ENCODE data around the gene TBC1D3B. TPM values are rescaled to one million over a fixed set of nuclear protein-coding genes. Genes with fewer than 3 reads are reported as not detected.
"Not testable (repeated sequence)": the region's sequence is repeated elsewhere in the genome, so short reads cannot be mapped to it uniquely, and the experiment has no call there.

TBC1D3B gene
- total RNA-seq, 1 donor from 2014 or later, result 8.2 TPM

- H3K36me3 ChIP-seq, result no peaks in the 10 kb centered on the region
- intact Hi-C loops (cut with DNase I), result no loop called here
- no peaks in the 10 kb centered on the region for H3K27me3 ChIP-seq
- H3K4me3 ChIP-seq, result no peak overlapping the region
- DNase-seq (no peak), ATAC-seq (no peak)
- no peak overlapping the region for H3K27ac ChIP-seq
- no peak for TF ChIP-seq CTCF (IDR thresholded peaks at IDR 0.05)
- peaks cover 3% of the 10 kb centered on the region for H3K4me1 ChIP-seq
- H3K9me3 ChIP-seq, result no peaks in the 10 kb centered on the region
Measured at GRCh38 chr17:36205637-36206485, 29.4 kb upstream of the TBC1D3B start.

DNA sequence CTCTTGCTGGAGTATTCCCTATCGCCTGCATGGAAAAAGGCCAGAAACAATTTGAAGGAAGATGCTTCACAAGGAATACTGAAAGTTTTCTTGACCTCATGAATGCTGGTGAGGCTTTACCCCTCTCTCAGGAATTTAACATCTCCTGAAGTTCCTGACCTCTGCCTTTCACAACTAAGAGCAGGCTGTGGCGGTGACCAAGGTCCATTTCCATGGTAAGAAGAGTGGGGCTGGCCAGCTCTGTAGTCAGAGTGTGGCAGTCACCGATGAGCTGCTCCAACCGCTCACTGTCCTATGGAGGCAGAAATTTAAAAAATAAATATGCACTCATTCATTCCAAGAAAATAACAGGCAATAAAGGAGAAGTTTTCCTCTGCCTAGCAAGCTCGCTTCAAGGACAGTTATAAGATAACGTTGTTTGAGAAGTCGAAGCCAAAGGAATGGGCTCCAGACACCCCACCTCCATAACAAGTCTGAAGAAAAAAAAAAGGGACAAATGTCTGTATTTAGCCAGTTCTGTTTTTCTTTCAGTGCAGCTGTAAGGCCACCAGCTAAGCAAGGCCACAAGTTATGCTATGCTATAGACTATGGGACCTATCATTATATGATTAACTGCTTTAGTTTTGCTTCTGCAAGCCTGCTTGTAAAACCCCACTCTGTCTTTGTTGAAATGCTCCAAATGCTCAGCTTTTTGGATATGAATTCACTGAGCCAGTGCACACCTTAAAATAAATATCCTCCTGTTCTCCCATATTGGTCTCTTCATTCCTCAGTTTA is 28.5 kb upstream of the TBC1D3B start:
- no peak overlapping the region for H3K4me3 ChIP-seq
- H3K27ac ChIP-seq, result no peak overlapping the region
- H3K4me1 ChIP-seq, result peaks cover 3% of the 10 kb centered on the region
- H3K36me3 ChIP-seq, result no peaks in the 10 kb centered on the region
- H3K27me3 ChIP-seq, result no peaks in the 10 kb centered on the region
- intact Hi-C loops (cut with DNase I), result no loop called here
- ATAC-seq (no peak), DNase-seq (no peak)
- no peaks in the 10 kb centered on the region for H3K9me3 ChIP-seq
- no peak for TF ChIP-seq CTCF (IDR thresholded peaks at IDR 0.05)

GRCh38 chr17:36203335-36203734 is 26.9 kb upstream of the TBC1D3B start:
- H3K27me3 ChIP-seq, result no peaks in the 10 kb centered on the region
- no peak for DNase-seq
- H3K4me1 ChIP-seq, result peaks cover 3% of the 10 kb centered on the region
- no peak overlapping the region for H3K27ac ChIP-seq
- TF ChIP-seq CTCF (IDR thresholded peaks at IDR 0.05), result no peak
- ATAC-seq, result no peak
- H3K9me3 ChIP-seq, result no peaks in the 10 kb centered on the region
- no peaks in the 10 kb centered on the region for H3K36me3 ChIP-seq
- H3K4me3 ChIP-seq, result no peak overlapping the region
- intact Hi-C loops (cut with DNase I), result no loop called here

DNA sequence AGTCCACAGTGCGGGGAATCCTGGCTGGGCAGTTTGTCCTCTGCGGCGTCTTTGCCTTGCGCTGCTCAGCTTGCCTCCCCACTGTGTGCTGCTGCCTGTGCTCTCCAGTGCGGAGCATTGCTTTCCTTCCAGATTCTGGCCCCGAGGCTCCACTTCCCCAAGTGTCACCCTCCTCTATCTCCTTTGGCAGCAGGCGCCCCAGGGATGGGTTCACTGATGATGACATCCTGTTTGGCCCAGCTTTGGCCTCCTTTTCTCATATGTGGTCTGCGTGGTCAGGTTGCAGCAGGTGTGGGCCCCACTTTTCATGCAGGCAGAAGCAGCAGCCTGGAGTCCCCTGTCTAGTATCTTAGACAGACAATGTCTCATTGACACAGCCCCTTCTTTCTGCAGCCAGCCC is 25.1 kb upstream of the TBC1D3B start:
- H3K27me3 ChIP-seq; ATAC-seq; intact Hi-C loops (cut with DNase I); H3K4me1 ChIP-seq; H3K27ac ChIP-seq; H3K36me3 ChIP-seq; H3K9me3 ChIP-seq; H3K4me3 ChIP-seq; DNase-seq: not testable (repeated sequence)

DNA sequence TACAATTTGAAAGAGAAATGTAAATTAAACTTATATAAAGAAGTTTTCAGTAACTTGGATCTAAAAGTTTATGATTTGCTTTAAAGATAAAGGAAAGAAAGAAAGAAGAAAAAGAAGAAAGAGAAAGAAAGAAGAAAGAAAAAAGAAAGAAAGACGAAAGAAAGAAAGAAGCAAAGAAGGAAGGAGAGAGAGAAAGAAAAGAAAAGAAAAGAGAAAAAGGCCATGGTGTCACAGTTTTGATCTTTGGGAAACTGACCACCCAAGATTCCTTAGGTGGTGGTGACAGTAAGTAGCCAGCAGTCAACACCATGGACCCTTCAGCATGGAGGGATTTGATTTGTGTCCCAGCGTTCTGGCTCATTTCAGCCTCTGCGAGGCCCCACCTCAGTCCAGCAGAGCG is 24.7 kb upstream of the TBC1D3B start:
- intact Hi-C loops (cut with DNase I); ATAC-seq; H3K36me3 ChIP-seq; H3K27me3 ChIP-seq; H3K4me3 ChIP-seq; H3K9me3 ChIP-seq; H3K4me1 ChIP-seq; DNase-seq; H3K27ac ChIP-seq: not testable (repeated sequence)

GRCh38 chr17:36198831-36199465 is 22.5 kb upstream of the TBC1D3B start:
- Histone ChIP-seq H3K27me3 (no peaks in the 10 kb centered on the region), H3K27ac (no peak overlapping the region), H3K4me3 (no peak overlapping the region), H3K9me3 (no peaks in the 10 kb centered on the region), H3K36me3 (no peaks in the 10 kb centered on the region), H3K4me1 (peaks cover 3% of the 10 kb centered on the region)
- intact Hi-C loops (cut with DNase I), result no loop called here
- ATAC-seq, result peak; percentile 49
- no peak for DNase-seq
- no peak for TF ChIP-seq CTCF (IDR thresholded peaks at IDR 0.05)
